Right lobe of liver (tissue), 4 donors: ENCODE data around the gene LRRC1.

Source experiments
- CTCF ChIP-seq, 4 donors: fragments of 200-600 bp in 3 of 4; fragments of 450-650 bp in 1 of 4; IDR thresholded peaks; one replicate each; pipeline versions ENCODE4 v1.5.1 to v1.8.0; 2016 to 2022; ENCODE audit warnings: antibody characterized with exemption in 4 of 4, mild to moderate bottlenecking in 2 of 4
- POLR2A ChIP-seq: fragments of 450-650 bp; IDR thresholded peaks from one replicate; pipeline ENCODE4 v1.6.1; 2017; ENCODE audit warnings: antibody characterized with exemption, mild to moderate bottlenecking
- donor health status: DM: no; HTN: no; CAD: no.
- donor health status: DM: no; HTN: no; CAD: no.
- donor health status: DM: no; HTN: yes; CAD: no.

- TF ChIP-seq CTCF (IDR thresholded peaks at IDR 0.05) (no peak), POLR2A (no peak)
Observed at GRCh38 chr6:53887316-53887715, 92.5 kb downstream of the LRRC1 start.
